Transverse colon (tissue), 4 donors: ENCODE data around the gene SIGLEC1. TPM values are rescaled to one million over a fixed set of nuclear protein-coding genes. Genes with fewer than 3 reads are reported as not detected.

ENCODE experiments used
- DNase-seq: peaks from one replicate; pipeline ENCODE4 v3.0.0-alpha.2; 2019
- H3K27ac ChIP-seq, 4 donors: fragments of 200-600 bp; sonication (generic); 2 replicates each; pipeline ENCODE4 v1.5.1; 2016 to 2018; ENCODE audit warnings: inconsistent platforms in 4 of 4
- H3K27me3 ChIP-seq: fragments of 200-600 bp; sonication (generic); 2 replicates; pipeline ENCODE4 v1.5.1; 2017; ENCODE audit warnings: inconsistent platforms
- H3K36me3 ChIP-seq, 4 donors: fragments of 200-600 bp; sonication (generic); 2 replicates each; pipeline ENCODE4 v1.5.1; 2017 to 2019; ENCODE audit warnings: inconsistent platforms in 4 of 4
- H3K4me1 ChIP-seq, 4 donors: fragments of 200-600 bp; sonication (generic); 2 replicates each; pipeline ENCODE4 v1.5.1; 2017 to 2020; ENCODE audit warnings: inconsistent platforms in 4 of 4
- H3K4me3 ChIP-seq, 4 donors: fragments of 200-600 bp; sonication (generic); 1 replicate in 1 of 4; 2 replicates in 3 of 4; pipeline versions ENCODE4 v1.5.1 to v1.6.1; 2017 to 2019; ENCODE audit warnings: inconsistent platforms in 4 of 4
- H3K9me3 ChIP-seq, 2 donors: fragments of 200-600 bp; sonication (generic); 2 replicates each; pipeline ENCODE4 v1.5.1; 2017 to 2019; ENCODE audit warnings: inconsistent platforms in 2 of 2
- EP300 ChIP-seq: sonication (generic); formaldehyde crosslinking; IDR thresholded peaks from one replicate; pipeline ENCODE4 v1.6.1; 2017; ENCODE audit warnings: antibody characterized with exemption, low read depth
- POLR2A ChIP-seq: fragments of 450-650 bp; IDR thresholded peaks from one replicate; pipeline ENCODE4 v1.6.1; 2016; ENCODE audit warnings: antibody characterized with exemption, mild to moderate bottlenecking, moderate library complexity
- POLR2AphosphoS5 ChIP-seq, 3 donors: sonication (generic); formaldehyde crosslinking; IDR thresholded peaks; one replicate each; pipeline ENCODE4 v1.6.1; 2016; ENCODE audit warnings: antibody characterized with exemption in 3 of 3
- WGBS, 2 donors: methylation state at CpG; one replicate each; pipeline ENCODE4 v1.1.5; 2018; ENCODE audit warnings: low coverage in 1 of 2; 5-methylcytosine and 5-hydroxymethylcytosine counted together
- in situ Hi-C, 4 donors: fragments of 200-750 bp; cut with MboI; loops; one replicate each; pipeline versions ENCODE4 v1.15.0 to v1.15.1; 2017; ENCODE audit warnings: low sequenced_read_pairs in 3 of 4, low pct_ligation_motif_present in 1 of 4, low pct_unique_long_range_greater_than_20kb in 1 of 4
- intact Hi-C: fragments of 100-400 bp; cut with DNase I; formaldehyde crosslinking; loops from one replicate; pipeline ENCODE4 v1.15.1; 2023; ENCODE audit warnings: low total_unique reads
- total RNA-seq, 4 donors: library from RNA; depleted of rRNA; stranded (reverse); fragments of >200 nt; gene quantifications; one replicate each; pipeline ENCODE4 v1.1.0, GENCODE V29; 2016
- TF ChIP-seq, protein P1 (sequence below), 5 experiments: fragments of 200-600 bp in 3 of 5; fragments of 450-650 bp in 2 of 5; sonication (generic) in 3 of 5; IDR thresholded peaks; 1 replicate in 2 of 5; 2 replicates in 3 of 5; pipeline ENCODE4 v1.5.1; 2016 to 2017; ENCODE audit warnings: antibody characterized with exemption in 5 of 5, inconsistent platforms in 3 of 5, mild to moderate bottlenecking in 2 of 5, moderate library complexity in 1 of 5

SIGLEC1 gene
- total RNA-seq, 4 donors from 2014 or later = 2.2 to 17.6 (median 7.9) TPM

DNA sequence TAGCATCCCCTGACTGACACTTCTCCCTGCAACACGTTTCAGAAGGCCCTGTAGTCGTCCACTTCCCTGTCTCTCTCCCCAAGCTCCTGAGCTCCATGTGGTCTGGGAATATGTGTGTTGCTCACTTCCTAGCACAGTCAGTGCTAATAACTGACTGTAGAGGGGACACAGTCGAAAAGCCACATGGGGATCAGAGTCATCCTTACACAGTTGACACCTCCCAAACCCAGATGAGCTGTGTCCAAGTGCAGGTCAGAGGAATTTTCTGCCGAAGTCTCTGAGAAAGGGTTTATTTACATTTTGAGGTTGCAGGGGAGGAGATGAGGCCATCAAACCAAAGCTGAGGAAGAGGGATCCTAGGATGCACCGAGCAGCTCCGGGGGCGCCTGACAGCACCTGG, 27.1 kb downstream of the SIGLEC1 start:
- no peak for DNase-seq
- no peaks in the 10 kb centered on the region for H3K9me3 ChIP-seq
- TF ChIP-seq POLR2AphosphoS5 (IDR thresholded peaks at IDR 0.05) (no peak), POLR2A (no peak), EP300 (no peak)
- TF ChIP-seq, protein P1, sequence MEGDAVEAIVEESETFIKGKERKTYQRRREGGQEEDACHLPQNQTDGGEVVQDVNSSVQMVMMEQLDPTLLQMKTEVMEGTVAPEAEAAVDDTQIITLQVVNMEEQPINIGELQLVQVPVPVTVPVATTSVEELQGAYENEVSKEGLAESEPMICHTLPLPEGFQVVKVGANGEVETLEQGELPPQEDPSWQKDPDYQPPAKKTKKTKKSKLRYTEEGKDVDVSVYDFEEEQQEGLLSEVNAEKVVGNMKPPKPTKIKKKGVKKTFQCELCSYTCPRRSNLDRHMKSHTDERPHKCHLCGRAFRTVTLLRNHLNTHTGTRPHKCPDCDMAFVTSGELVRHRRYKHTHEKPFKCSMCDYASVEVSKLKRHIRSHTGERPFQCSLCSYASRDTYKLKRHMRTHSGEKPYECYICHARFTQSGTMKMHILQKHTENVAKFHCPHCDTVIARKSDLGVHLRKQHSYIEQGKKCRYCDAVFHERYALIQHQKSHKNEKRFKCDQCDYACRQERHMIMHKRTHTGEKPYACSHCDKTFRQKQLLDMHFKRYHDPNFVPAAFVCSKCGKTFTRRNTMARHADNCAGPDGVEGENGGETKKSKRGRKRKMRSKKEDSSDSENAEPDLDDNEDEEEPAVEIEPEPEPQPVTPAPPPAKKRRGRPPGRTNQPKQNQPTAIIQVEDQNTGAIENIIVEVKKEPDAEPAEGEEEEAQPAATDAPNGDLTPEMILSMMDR (IDR thresholded peaks at IDR 0.05) = no peak
- H3K27me3 ChIP-seq = peaks cover 30% of the 10 kb centered on the region
- intact Hi-C loops (no loop called here), in situ Hi-C loops (loop anchor here in 1 of 4 donors (25.0 kb wide), 1 partner anchor 402 kb away; no protein-coding TSS in a partner anchor)
- H3K36me3 ChIP-seq = no peaks in the 10 kb centered on the region
- H3K4me3 ChIP-seq = no peak overlapping the region
- 56% methylated on average over 7 of the region's 7 CpGs; no CpG with 5 or more reads in 1 of the 2 donors for WGBS, 2 donors
- peak overlapping the region in 1 of 4 donors; percentile 21 for H3K27ac ChIP-seq
- peaks cover 9 to 25% (median 12%) of the 10 kb centered on the region in 4 donors for H3K4me1 ChIP-seq

DNA sequence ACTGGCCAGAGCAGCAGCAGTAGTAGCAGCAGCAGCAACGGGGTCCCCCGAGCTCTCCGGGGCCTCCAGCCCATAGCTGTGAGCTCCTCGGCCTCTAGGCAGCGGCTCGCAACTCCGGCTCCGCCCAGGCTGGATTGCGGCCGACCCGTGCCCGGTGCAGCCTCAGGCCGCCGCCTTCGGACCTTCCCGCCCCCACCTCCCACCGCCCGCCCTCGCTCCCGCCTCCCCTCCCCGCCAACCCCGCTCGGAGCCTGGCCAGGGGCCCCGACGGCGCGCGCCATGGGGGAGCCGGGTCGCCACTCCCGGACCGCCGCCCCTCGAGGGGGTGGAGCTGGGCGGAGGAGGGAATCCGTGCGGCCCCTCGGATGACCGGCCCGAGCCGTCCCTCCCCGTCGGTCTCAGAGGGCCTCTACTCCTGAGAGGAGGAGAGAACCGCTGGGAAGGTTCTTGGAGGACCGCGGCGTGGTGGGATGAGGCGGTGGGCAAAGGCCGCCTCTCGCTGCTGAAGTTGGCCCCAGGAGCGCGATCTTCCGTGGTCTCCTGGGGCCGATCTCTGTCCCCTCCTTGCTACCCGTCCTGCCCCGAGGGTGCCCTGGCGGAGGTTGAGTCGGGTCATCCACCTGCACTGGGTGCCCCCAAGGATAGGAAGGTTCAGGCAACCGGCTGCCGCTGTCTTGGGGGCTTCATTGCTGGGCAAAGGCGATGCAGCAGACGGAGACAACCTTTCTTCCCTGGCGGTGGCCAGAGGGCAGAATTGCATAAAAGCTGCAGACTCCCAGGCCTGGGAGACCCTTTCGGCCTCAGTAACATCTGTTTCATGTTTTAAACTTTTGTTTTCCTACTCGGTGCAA, 30.2 kb downstream of the SIGLEC1 start, which contains the start of gene ADAM33:
Gene ADAM33, minus strand, starts transcription at position 80 of the 851 bp plus-strand sequence. Its CDS starts 6 bp downstream, at position 74.
- WGBS, 2 donors = 17% methylated on average over 42 of the region's 65 CpGs; no CpG with 5 or more reads in 1 of the 2 donors
- peaks cover 14 to 41% (median 18%) of the 10 kb centered on the region in 4 donors for H3K4me1 ChIP-seq
- H3K27me3 ChIP-seq = peaks cover 42% of the 10 kb centered on the region
- peak within 1 kb of the TSS; percentile 77 to 96 (median 85) for H3K27ac ChIP-seq
- TF ChIP-seq EP300 (no peak), POLR2AphosphoS5 (IDR thresholded peaks at IDR 0.05) (peak in 1 of 3 donors; percentile 1)
- TF ChIP-seq, protein P1 (IDR thresholded peaks at IDR 0.05) = no peak
- intact Hi-C loops = no loop called here
- peak; percentile 44 for DNase-seq
- peak within 1 kb of the TSS; percentile 28 to 55 (median 45) for H3K4me3 ChIP-seq
- H3K9me3 ChIP-seq = no peaks in the 10 kb centered on the region
- H3K36me3 ChIP-seq = no peaks in the 10 kb centered on the region
- in situ Hi-C loops = loop anchor here in 1 of 4 donors (25.0 kb wide), 1 partner anchor 405 kb away; no protein-coding TSS in a partner anchor

DNA sequence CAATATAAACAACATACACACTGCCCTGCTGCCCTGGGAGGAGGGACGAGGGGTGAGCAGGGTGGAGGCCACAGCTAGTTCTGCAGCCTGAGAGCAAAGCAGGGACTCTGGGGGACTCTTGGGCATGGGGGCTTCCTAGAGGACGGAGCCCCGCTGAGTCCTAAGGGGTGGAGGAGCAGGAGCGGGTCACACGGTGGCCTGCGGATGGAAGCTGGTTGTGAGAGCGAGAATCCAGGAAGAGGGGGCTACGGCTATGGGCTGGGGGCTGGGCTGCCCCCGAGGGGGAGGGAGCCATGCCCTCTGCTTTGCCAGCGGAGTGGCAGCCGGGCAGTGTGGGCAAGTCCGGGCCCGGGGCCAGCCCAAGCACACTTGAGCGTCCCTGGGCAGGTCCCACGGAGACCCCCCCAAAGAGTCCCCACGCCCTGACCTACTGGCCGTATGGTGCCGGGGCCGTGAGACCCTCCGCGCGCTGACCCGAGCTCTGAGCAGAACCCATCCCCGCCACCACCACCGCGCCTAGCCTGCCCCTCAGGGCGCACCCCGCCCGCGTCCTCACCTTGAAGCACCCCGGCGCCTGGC, 31.0 kb downstream of the SIGLEC1 start:
- intact Hi-C loops (no loop called here), in situ Hi-C loops (loop anchor here in 1 of 4 donors (25.0 kb wide), 1 partner anchor 406 kb away; no protein-coding TSS in a partner anchor)
- 17% methylated on average over 31 of the region's 32 CpGs; no CpG with 5 or more reads in 1 of the 2 donors for WGBS, 2 donors
- Histone ChIP-seq H3K9me3 (no peaks in the 10 kb centered on the region), H3K27ac (peak overlapping the region; percentile 77 to 96 (median 85)), H3K27me3 (peaks cover 42% of the 10 kb centered on the region), H3K36me3 (no peaks in the 10 kb centered on the region), H3K4me1 (peaks cover 14 to 40% (median 20%) of the 10 kb centered on the region in 4 donors), H3K4me3 (peak overlapping the region; percentile 28 to 55 (median 45))
- TF ChIP-seq POLR2AphosphoS5 (IDR thresholded peaks at IDR 0.05) = no peak
- no peak for TF ChIP-seq EP300
- TF ChIP-seq, protein P1 (IDR thresholded peaks at IDR 0.05) = no peak
- TF ChIP-seq POLR2A = no peak
- DNase-seq = no peak
